ENCODE measurements around the gene TPCN1. TPM values are rescaled to one million over a fixed set of nuclear protein-coding genes. Genes with fewer than 3 reads are reported as not detected.
A peak's percentile ranks its signal among the peaks of the same experiment; 100 is the strongest.

Gene TPCN1
- total RNA-seq, 1 donor from 2014 or later, result 31.0 TPM

DNA sequence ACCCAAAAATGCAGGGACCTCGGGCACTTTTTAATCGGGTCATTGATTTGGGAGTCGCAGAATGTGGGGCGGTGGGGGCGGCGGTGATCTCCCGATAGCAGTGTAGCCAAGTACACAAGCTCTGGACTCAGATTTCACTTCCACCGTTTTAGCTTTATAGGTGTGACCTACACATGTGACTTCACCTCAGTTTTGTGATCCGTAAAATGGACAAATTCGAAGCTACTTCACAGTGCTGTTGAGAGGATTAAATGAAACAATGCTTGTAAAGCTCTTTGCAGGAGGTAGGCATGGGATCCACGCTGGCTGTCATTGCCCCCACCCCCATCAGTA, 35.3 kb upstream of the TPCN1 start:
- H3K27me3 Mint-ChIP-seq, result no peaks in the 10 kb centered on the region
- peaks cover 29% of the 10 kb centered on the region for H3K36me3 Mint-ChIP-seq (ENCODE audit: low read depth)
- peak overlapping the region; percentile 98 for H3K27ac Mint-ChIP-seq
- H3K4me1 Mint-ChIP-seq, result peaks cover 23% of the 10 kb centered on the region
- no peaks in the 10 kb centered on the region for H3K9me3 Mint-ChIP-seq
- intact Hi-C loops (cut with micrococcal nuclease), result no loop called here
- DNase-seq, result no peak
- peak overlapping the region; percentile 99 for H3K4me3 Mint-ChIP-seq

- DNase-seq, result no peak
- H3K4me1 Mint-ChIP-seq, result peaks cover 21% of the 10 kb centered on the region
- H3K27ac Mint-ChIP-seq, result peak overlapping the region; percentile 98
- H3K4me3 Mint-ChIP-seq, result peak overlapping the region; percentile 99
- H3K36me3 Mint-ChIP-seq (ENCODE audit: low read depth), result peaks cover 28% of the 10 kb centered on the region
- intact Hi-C loops (cut with micrococcal nuclease), result no loop called here
- H3K27me3 Mint-ChIP-seq, result no peaks in the 10 kb centered on the region
- H3K9me3 Mint-ChIP-seq, result no peaks in the 10 kb centered on the region
Observed at GRCh38 chr12:113186666-113187325, 34.5 kb upstream of the TPCN1 start.

DNA sequence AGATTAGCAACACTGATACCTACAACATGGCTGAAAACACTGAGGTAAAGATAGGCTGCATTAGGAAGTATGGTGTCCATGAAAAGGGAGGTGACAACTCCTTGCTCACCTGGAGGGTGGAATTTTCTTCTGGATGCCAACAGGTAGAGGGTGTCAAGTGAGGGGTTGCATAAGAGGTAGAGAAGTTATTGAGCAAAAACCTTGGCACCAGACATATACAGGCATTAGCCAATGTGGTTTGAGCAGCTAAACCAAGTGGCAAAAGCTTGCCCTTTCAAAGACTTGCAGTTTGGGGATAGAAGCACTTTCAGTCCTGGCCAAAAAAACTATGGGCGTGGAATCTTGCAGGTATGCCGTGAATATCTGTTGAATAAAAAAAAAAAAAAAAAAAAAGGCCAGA, 31.9 kb upstream of the TPCN1 start:
- Mint-ChIP-seq H3K4me1 (peaks cover 23% of the 10 kb centered on the region), H3K27ac (no peak overlapping the region), H3K4me3 (no peak overlapping the region), H3K36me3 (ENCODE audit: low read depth) (peaks cover 31% of the 10 kb centered on the region), H3K27me3 (no peaks in the 10 kb centered on the region), H3K9me3 (no peaks in the 10 kb centered on the region)
- intact Hi-C loops (cut with micrococcal nuclease), result no loop called here
- no peak for DNase-seq

DNA sequence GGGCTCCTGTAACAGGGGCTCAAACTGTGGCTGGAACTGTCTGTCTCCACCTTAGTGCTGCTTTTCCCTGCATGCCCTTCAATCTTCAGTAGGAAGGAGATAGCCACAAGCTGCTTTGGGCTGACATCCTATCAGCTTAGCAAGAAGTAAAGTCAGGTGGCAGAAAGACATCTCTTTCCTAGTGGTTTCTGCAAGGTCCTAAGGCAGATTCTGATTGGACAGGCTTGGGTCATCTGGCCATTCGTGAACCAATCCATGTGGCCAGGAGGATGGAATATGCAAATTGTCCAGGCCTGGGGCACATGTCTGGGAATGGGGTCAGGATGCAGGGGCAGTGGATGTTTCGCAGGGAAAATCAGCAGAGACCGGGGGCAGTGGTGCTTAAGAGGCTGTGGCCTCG, 30.5 kb upstream of the TPCN1 start:
- no peak overlapping the region for H3K4me3 Mint-ChIP-seq
- no peak overlapping the region for H3K27ac Mint-ChIP-seq
- peaks cover 28% of the 10 kb centered on the region for H3K36me3 Mint-ChIP-seq (ENCODE audit: low read depth)
- H3K9me3 Mint-ChIP-seq, result no peaks in the 10 kb centered on the region
- no peak for DNase-seq
- no peaks in the 10 kb centered on the region for H3K27me3 Mint-ChIP-seq
- intact Hi-C loops (cut with micrococcal nuclease), result no loop called here
- peaks cover 23% of the 10 kb centered on the region for H3K4me1 Mint-ChIP-seq

DNA sequence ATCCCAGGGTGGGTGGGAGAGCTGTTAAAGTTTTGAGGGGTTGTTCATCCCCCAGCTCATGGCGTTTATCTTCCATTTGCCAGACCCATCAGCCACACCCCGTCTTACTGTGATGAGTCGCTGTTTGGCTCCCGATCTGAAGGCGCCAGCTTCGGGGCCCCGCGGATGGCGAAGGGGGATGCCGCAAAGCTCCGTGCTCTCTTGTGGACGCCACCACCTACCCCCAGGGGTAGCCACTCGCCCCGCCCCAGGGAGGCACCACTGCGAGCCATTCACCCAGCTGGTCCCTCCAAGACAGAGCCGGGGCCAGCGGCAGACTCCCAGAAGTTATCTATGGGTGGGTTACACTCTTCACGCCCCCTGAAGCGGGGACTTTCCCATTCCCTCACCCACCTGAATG, 30.0 kb upstream of the TPCN1 start:
- H3K27me3 Mint-ChIP-seq, result no peaks in the 10 kb centered on the region
- intact Hi-C loops (cut with micrococcal nuclease), result no loop called here
- H3K9me3 Mint-ChIP-seq, result no peaks in the 10 kb centered on the region
- H3K27ac Mint-ChIP-seq, result no peak overlapping the region
- no peak overlapping the region for H3K4me3 Mint-ChIP-seq
- DNase-seq, result no peak
- peaks cover 22% of the 10 kb centered on the region for H3K4me1 Mint-ChIP-seq
- peaks cover 28% of the 10 kb centered on the region for H3K36me3 Mint-ChIP-seq (ENCODE audit: low read depth)

- intact Hi-C loops (cut with micrococcal nuclease), result no loop called here
Observed at GRCh38 chr12:113194971-113195391, 26.3 kb upstream of the TPCN1 start.

GRCh38 chr12:113195598-113195997, 25.7 kb upstream of the TPCN1 start:
- intact Hi-C loops (cut with micrococcal nuclease), result no loop called here
- no peak for DNase-seq
- Mint-ChIP-seq H3K4me1 (peaks cover 16% of the 10 kb centered on the region), H3K4me3 (no peak overlapping the region), H3K27me3 (no peaks in the 10 kb centered on the region), H3K9me3 (no peaks in the 10 kb centered on the region), H3K27ac (no peak overlapping the region), H3K36me3 (ENCODE audit: low read depth) (peaks cover 15% of the 10 kb centered on the region)

More at GRCh38 chr12:113194971-113195391, 26.3 kb upstream of the TPCN1 start:
- H3K27ac Mint-ChIP-seq, result no peak overlapping the region
- H3K4me3 Mint-ChIP-seq, result no peak overlapping the region
- no peaks in the 10 kb centered on the region for H3K27me3 Mint-ChIP-seq
- no peak for DNase-seq
- H3K4me1 Mint-ChIP-seq, result peaks cover 18% of the 10 kb centered on the region
- peaks cover 18% of the 10 kb centered on the region for H3K36me3 Mint-ChIP-seq (ENCODE audit: low read depth)
- no peaks in the 10 kb centered on the region for H3K9me3 Mint-ChIP-seq

DNA sequence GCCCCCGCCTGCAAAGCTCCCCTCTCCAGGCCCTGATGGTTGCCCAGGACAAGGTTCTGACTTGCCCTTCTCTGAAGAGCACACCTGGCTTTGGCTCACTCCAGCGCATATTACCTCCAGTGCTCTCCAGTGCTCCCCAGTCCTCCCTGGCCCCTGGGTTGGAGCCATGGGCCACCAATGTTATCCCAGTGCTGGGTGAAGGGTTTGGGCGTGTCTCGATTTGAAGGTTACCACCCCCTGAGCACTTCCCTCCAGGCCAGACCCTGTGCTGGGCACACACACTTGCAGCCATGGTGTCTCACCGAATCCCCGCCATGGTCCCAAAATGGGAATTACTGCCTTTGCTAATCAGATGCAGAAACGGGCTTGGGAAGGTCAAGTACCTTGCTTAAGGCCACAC, 24.7 kb upstream of the TPCN1 start:
- no peak overlapping the region for H3K27ac Mint-ChIP-seq
- DNase-seq, result no peak
- no peaks in the 10 kb centered on the region for H3K27me3 Mint-ChIP-seq
- H3K36me3 Mint-ChIP-seq (ENCODE audit: low read depth), result peaks cover 12% of the 10 kb centered on the region
- H3K4me1 Mint-ChIP-seq, result peaks cover 15% of the 10 kb centered on the region
- H3K4me3 Mint-ChIP-seq, result no peak overlapping the region
- intact Hi-C loops (cut with micrococcal nuclease), result loop anchor here (1.0 kb wide), 1 partner anchor 229 kb away; no protein-coding TSS in a partner anchor
- no peaks in the 10 kb centered on the region for H3K9me3 Mint-ChIP-seq

- Mint-ChIP-seq H3K27me3 (no peaks in the 10 kb centered on the region), H3K27ac (no peak overlapping the region), H3K36me3 (ENCODE audit: low read depth) (peaks cover 10% of the 10 kb centered on the region), H3K4me1 (peaks cover 15% of the 10 kb centered on the region), H3K4me3 (no peak overlapping the region), H3K9me3 (no peaks in the 10 kb centered on the region)
- peak; percentile 90 for DNase-seq
- intact Hi-C loops (cut with micrococcal nuclease), result loop anchor here (1.0 kb wide), 2 partner anchors 36 to 228 kb away; no protein-coding TSS in a partner anchor
Observed at GRCh38 chr12:113196990-113197389, 24.3 kb upstream of the TPCN1 start.

DNA sequence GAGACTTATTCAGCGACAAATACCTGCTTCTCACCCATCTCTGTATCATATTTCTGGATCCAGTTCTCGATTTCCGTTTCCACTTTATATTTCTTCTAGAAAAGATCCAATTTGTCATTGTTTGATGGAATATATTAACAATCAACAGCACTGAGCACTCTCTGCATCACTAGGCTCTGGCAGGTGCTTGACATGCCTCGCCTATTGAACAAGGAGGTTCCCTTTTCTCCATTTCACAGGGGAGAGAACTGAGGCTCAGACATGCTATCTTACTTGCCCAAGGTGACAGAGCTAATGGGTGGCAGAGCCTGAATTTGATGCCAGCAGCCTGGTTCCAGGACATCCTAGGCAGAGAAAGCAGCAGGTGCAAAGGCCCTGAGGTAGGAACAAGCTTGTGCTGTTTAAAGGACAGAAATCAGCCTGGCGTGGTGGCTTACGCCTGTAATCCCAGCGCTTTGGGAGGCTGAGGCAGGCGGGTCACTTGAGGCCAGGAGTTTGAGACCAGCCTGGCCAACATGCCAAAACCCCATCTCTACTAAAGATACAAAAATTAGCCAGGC, 23.7 kb upstream of the TPCN1 start:
- no peak for DNase-seq
- peaks cover 17% of the 10 kb centered on the region for H3K4me1 Mint-ChIP-seq

GRCh38 chr12:113198296-113198695, 23.0 kb upstream of the TPCN1 start:
- intact Hi-C loops (cut with micrococcal nuclease), result no loop called here

More for the DNA sequence above, 23.7 kb upstream of the TPCN1 start:
- no peak overlapping the region for H3K4me3 Mint-ChIP-seq
- H3K9me3 Mint-ChIP-seq, result no peaks in the 10 kb centered on the region
- H3K27me3 Mint-ChIP-seq, result no peaks in the 10 kb centered on the region
- H3K27ac Mint-ChIP-seq, result no peak overlapping the region
- intact Hi-C loops (cut with micrococcal nuclease), result loop anchor here (1.0 kb wide), 1 partner anchor 36 kb away; no protein-coding TSS in a partner anchor
- H3K36me3 Mint-ChIP-seq (ENCODE audit: low read depth), result peaks cover 4% of the 10 kb centered on the region

GRCh38 chr12:113200021-113200797, 21.1 kb upstream of the TPCN1 start:
- Mint-ChIP-seq H3K4me1 (peaks cover 15% of the 10 kb centered on the region), H3K27ac (no peak overlapping the region), H3K9me3 (no peaks in the 10 kb centered on the region), H3K27me3 (no peaks in the 10 kb centered on the region), H3K36me3 (ENCODE audit: low read depth) (no peaks in the 10 kb centered on the region), H3K4me3 (no peak overlapping the region)
- intact Hi-C loops (cut with micrococcal nuclease), result no loop called here
- DNase-seq, result no peak

More at GRCh38 chr12:113198296-113198695, 23.0 kb upstream of the TPCN1 start:
- H3K4me3 Mint-ChIP-seq, result no peak overlapping the region
- H3K4me1 Mint-ChIP-seq, result peaks cover 17% of the 10 kb centered on the region
- H3K9me3 Mint-ChIP-seq, result no peaks in the 10 kb centered on the region
- H3K36me3 Mint-ChIP-seq (ENCODE audit: low read depth), result peaks cover 4% of the 10 kb centered on the region
- DNase-seq, result no peak
- H3K27ac Mint-ChIP-seq, result no peak overlapping the region
- no peaks in the 10 kb centered on the region for H3K27me3 Mint-ChIP-seq

- intact Hi-C loops (cut with micrococcal nuclease), result no loop called here
- no peaks in the 10 kb centered on the region for H3K36me3 Mint-ChIP-seq (ENCODE audit: low read depth)
- DNase-seq, result no peak
- peaks cover 19% of the 10 kb centered on the region for H3K4me1 Mint-ChIP-seq
- H3K9me3 Mint-ChIP-seq, result peaks cover 3% of the 10 kb centered on the region
- no peak overlapping the region for H3K4me3 Mint-ChIP-seq
- no peak overlapping the region for H3K27ac Mint-ChIP-seq
- no peaks in the 10 kb centered on the region for H3K27me3 Mint-ChIP-seq
Observed at GRCh38 chr12:113201187-113202177, 19.8 kb upstream of the TPCN1 start.

All from activated CD4-positive, alpha-beta T cell treated with anti-CD3 and anti-CD28 coated beads, Interleukin-2, amount 10 ng/mL, durations not matched to agents 24 days and 14 days (primary cell).